Activated B cell treated with CpG ODN at 0.5 μM for 24 hours (primary cell): ENCODE measurements around the gene RIPOR3. TPM values are rescaled to one million over a fixed set of nuclear protein-coding genes. Genes with fewer than 3 reads are reported as not detected.
"Not testable (repeated sequence)": the region's sequence is repeated elsewhere in the genome, so short reads cannot be mapped to it uniquely, and the experiment has no call there.

Experiments used
- ATAC-seq: fragments of 200-7000 bp; cut with Tn5 transposase; one replicate; pipeline ENCODE4 v1.10.0; 2021; ENCODE audit warnings: low read depth, mild to moderate bottlenecking, moderate library complexity
- CTCF ChIA-PET: fragments of 350-600 bp; sonication (Branson Sonifier 250); formaldehyde crosslinking; loops from one replicate; lab custom pipeline; 2021; ENCODE audit warnings: antibody characterized with exemption; lab: Charles Lee
- POLR2A ChIA-PET: fragments of 350-600 bp; sonication (Branson Sonifier 250); formaldehyde crosslinking; loops from one replicate; lab custom pipeline; 2021; ENCODE audit warnings: antibody characterized with exemption; lab: Charles Lee
- DNase-seq: peaks from one replicate; pipeline ENCODE4 v3.0.0; 2022
- H3K27ac Mint-ChIP-seq: one replicate; pipeline ENCODE4 v1.8.0; 2020; ENCODE audit warnings: mixed read lengths
- H3K27me3 Mint-ChIP-seq: one replicate; pipeline ENCODE4 v1.8.0; 2021; ENCODE audit warnings: mixed read lengths
- H3K36me3 Mint-ChIP-seq: one replicate; pipeline ENCODE4 v1.8.0; 2021; ENCODE audit warnings: low read depth, mixed read lengths
- H3K4me1 Mint-ChIP-seq: one replicate; pipeline ENCODE4 v1.8.0; 2021; ENCODE audit warnings: mixed read lengths
- H3K4me3 Mint-ChIP-seq: one replicate; pipeline ENCODE4 v1.8.0; 2020; ENCODE audit warnings: mild to moderate bottlenecking, mixed read lengths
- H3K9me3 Mint-ChIP-seq: one replicate; pipeline ENCODE4 v1.8.0; 2020; ENCODE audit warnings: mixed read lengths
- intact Hi-C: fragments of 100-400 bp; cut with micrococcal nuclease; formaldehyde crosslinking; loops from one replicate; pipeline ENCODE4 v1.15.1; 2024
- total RNA-seq: library from RNA; stranded (reverse); gene quantifications from 2 replicates; pipeline ENCODE4 v1.2.3, GENCODE V29; 2022
- TF ChIP-seq, protein P1 (sequence below): fragments of 200-600 bp; IDR thresholded peaks from one replicate; pipeline ENCODE4 v1.8.0; 2022; ENCODE audit warnings: antibody characterized with exemption, mild to moderate bottlenecking

Gene RIPOR3
- total RNA-seq, 1 donor from 2014 or later, result not detected

DNA sequence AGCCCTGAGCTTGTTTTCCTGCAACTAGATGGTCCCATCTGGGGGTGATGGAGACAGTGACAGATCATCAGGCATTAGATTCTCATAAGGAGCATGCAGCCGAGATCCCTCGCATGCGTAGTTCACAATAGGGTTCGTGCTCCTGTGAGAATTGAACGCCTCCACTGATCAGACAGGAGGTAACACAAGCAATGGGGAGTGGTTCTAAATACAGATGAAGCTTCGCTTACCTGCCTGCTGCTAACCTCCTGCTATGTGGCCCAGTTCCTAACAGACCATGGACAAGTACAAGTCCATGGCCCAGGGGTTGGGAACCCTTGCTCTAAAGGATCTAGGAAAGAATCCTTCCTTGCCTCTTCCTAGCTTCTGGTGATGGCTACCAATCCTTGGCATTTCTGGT, 42.7 kb downstream of the RIPOR3 start:
- TF ChIP-seq, protein P1, sequence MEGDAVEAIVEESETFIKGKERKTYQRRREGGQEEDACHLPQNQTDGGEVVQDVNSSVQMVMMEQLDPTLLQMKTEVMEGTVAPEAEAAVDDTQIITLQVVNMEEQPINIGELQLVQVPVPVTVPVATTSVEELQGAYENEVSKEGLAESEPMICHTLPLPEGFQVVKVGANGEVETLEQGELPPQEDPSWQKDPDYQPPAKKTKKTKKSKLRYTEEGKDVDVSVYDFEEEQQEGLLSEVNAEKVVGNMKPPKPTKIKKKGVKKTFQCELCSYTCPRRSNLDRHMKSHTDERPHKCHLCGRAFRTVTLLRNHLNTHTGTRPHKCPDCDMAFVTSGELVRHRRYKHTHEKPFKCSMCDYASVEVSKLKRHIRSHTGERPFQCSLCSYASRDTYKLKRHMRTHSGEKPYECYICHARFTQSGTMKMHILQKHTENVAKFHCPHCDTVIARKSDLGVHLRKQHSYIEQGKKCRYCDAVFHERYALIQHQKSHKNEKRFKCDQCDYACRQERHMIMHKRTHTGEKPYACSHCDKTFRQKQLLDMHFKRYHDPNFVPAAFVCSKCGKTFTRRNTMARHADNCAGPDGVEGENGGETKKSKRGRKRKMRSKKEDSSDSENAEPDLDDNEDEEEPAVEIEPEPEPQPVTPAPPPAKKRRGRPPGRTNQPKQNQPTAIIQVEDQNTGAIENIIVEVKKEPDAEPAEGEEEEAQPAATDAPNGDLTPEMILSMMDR, result no peak
- H3K4me3 Mint-ChIP-seq, result no peak overlapping the region

DNA sequence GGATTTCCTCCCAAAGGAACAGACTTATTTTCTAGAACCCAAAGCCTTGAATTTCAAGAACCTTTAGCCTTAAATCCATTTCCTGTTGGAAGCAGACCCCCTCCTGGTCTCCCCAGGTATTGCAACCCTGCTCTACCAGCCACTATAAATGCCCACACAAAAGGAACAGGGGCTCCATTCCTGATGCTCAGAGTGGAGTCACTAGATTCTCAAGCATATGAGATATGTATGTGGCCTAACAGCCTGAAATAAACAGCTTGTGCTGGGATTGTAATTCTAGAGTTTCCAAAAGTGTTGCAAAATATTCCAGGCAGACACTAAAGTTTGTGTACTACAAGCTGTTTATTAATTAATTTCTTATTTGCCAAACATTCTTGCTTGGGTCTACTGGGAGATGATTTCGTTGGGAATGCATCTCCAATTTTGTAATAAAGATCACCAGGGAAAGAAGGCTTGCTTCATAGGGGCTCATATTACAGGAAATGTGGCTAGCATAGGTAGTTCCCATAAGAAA, 44.8 kb downstream of the RIPOR3 start:
- H3K9me3 Mint-ChIP-seq, result no peaks in the 10 kb centered on the region
- H3K27ac Mint-ChIP-seq, result no peak overlapping the region
- no peak overlapping the region for H3K4me3 Mint-ChIP-seq
- peaks cover 5% of the 10 kb centered on the region for H3K27me3 Mint-ChIP-seq
- H3K36me3 Mint-ChIP-seq, result no peaks in the 10 kb centered on the region
- ATAC-seq, result no peak
- ChIA-PET CTCF (no interaction called here), POLR2A (no interaction called here)
- intact Hi-C loops, result no loop called here
- H3K4me1 Mint-ChIP-seq, result no peaks in the 10 kb centered on the region
- no peak for DNase-seq
- TF ChIP-seq, protein P1, result no peak

More for the DNA sequence above, 42.7 kb downstream of the RIPOR3 start:
- peaks cover 4% of the 10 kb centered on the region for H3K27me3 Mint-ChIP-seq
- DNase-seq (no peak), ATAC-seq (no peak)
- no peak overlapping the region for H3K27ac Mint-ChIP-seq
- intact Hi-C loops, result no loop called here
- CTCF ChIA-PET, result no interaction called here
- POLR2A ChIA-PET, result no interaction called here
- H3K36me3 Mint-ChIP-seq, result no peaks in the 10 kb centered on the region
- no peaks in the 10 kb centered on the region for H3K9me3 Mint-ChIP-seq
- no peaks in the 10 kb centered on the region for H3K4me1 Mint-ChIP-seq

DNA sequence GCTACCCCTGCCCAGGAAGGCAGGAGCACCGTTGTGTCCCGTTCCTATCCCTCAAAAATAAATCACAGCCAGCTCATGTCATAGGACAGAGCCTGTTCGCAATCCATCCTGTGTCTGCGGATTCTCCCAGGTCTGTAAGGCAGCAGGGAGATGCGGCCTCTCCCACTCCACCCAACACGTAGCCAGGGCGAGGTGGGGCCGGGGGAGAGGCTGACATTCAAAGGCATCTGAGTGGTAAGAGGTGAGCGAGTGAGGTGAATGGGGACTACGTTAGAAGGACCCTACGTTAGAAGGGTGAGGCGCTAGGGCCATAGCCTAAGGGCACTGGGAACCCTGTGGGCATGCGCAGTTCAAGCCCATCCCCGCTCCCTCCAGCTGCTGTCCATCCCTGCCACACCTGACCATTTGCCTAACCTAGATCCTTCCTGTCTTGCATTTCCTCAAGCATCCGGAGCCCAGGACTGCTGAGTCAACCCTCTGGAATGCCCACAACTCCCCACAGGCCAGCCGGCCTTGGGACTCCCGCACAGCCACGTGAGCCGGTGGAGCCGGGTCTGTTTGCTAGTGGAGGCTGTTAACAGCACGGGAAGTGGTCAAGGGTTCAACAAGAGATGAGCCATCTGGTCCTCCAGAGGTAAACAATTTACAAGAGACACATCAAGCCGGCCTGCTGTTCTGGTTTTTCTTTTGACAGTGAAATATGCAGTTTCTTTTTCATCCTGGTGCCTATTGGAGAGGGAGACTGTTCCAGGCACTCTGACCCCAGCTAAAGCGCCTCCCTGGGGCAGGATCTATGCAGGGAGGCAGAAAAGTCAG, 45.9 kb downstream of the RIPOR3 start:
- POLR2A ChIA-PET, result no interaction called here
- Mint-ChIP-seq H3K4me1 (no peaks in the 10 kb centered on the region), H3K9me3 (no peaks in the 10 kb centered on the region), H3K27me3 (peaks cover 5% of the 10 kb centered on the region), H3K36me3 (no peaks in the 10 kb centered on the region), H3K27ac (no peak overlapping the region), H3K4me3 (no peak overlapping the region)
- no peak for DNase-seq
- ATAC-seq, result no peak
- intact Hi-C loops, result no loop called here
- TF ChIP-seq, protein P1, result no peak
- CTCF ChIA-PET, result no interaction called here

- TF ChIP-seq, protein P1, result no peak
- Mint-ChIP-seq H3K4me3 (no peak overlapping the region), H3K4me1 (no peaks in the 10 kb centered on the region), H3K36me3 (no peaks in the 10 kb centered on the region), H3K27ac (no peak overlapping the region), H3K27me3 (peaks cover 4% of the 10 kb centered on the region), H3K9me3 (no peaks in the 10 kb centered on the region)
- intact Hi-C loops, result no loop called here
- ChIA-PET POLR2A (no interaction called here), CTCF (no interaction called here)
- ATAC-seq (no peak), DNase-seq (no peak)
Observed at GRCh38 chr20:50642288-50642803, 49.0 kb downstream of the RIPOR3 start.

DNA sequence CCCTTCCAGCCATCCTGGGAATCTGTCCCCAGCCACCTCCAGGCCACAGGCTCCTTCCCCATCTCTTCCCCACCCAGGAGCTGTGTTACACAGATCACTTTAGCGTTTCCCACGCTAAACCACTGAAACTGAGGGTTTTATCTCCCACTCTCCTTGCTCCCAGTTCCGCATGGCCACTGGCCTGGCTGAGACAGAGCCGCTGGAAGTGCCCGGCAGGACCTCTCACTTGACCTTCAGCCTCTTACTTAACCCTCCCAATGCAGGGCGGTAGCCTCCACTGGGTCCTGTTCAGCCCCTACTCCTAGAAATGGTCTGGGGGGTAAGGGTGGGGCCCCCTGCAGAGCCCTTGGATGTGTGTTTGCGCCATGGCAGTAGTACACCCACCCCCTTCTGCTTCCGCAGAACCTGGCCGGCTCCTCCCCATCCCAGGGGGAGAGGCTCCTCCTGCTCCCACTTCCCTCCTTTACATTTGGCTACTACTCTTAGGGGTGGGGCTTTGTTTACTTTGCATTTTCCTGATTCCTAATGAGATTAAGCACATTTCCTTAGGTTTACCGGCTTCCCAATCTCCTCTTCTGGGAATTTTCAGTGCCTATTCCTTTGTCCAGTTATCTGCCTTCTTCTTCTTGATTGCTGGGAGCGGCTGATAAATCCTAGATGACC, 49.6 kb downstream of the RIPOR3 start:
- DNase-seq, H3K36me3 Mint-ChIP-seq, ATAC-seq, H3K27ac Mint-ChIP-seq, CTCF ChIA-PET, H3K4me1 Mint-ChIP-seq, POLR2A ChIA-PET, H3K9me3 Mint-ChIP-seq, H3K27me3 Mint-ChIP-seq, intact Hi-C loops, H3K4me3 Mint-ChIP-seq: not testable (repeated sequence)

- POLR2A ChIA-PET, H3K4me1 Mint-ChIP-seq, H3K27ac Mint-ChIP-seq, H3K36me3 Mint-ChIP-seq, H3K4me3 Mint-ChIP-seq, ATAC-seq, H3K9me3 Mint-ChIP-seq, H3K27me3 Mint-ChIP-seq, CTCF ChIA-PET, DNase-seq: not testable (repeated sequence)
- intact Hi-C loops, result loop anchor here (5.0 kb wide), 1 partner anchor 178 kb away; no protein-coding TSS in a partner anchor
Observed at GRCh38 chr20:50639971-50640711, 51.2 kb downstream of the RIPOR3 start.

GRCh38 chr20:50638015-50638847, 53.1 kb downstream of the RIPOR3 start:
- H3K36me3 Mint-ChIP-seq, H3K27ac Mint-ChIP-seq, H3K9me3 Mint-ChIP-seq, POLR2A ChIA-PET, H3K4me3 Mint-ChIP-seq, CTCF ChIA-PET, DNase-seq, ATAC-seq, H3K27me3 Mint-ChIP-seq, H3K4me1 Mint-ChIP-seq: not testable (repeated sequence)
- intact Hi-C loops, result loop anchor here (5.0 kb wide), 1 partner anchor 176 kb away; no protein-coding TSS in a partner anchor
